Hematopoietic multipotent progenitor cell treated with erythropoietin and hydrocortisone succinate and interleukin-3 and kit ligand, for 17 days (in vitro differentiated cells): ENCODE results near the gene AOC2.
"Not testable (repeated sequence)": the region's sequence is repeated elsewhere in the genome, so short reads cannot be mapped to it uniquely, and the experiment has no call there.

Source experiments
- DNase-seq: peaks from one replicate; pipeline ENCODE4 v3.0.0-alpha.2; 2015; ENCODE audit warnings: low spot score

AOC2 gene

GRCh38 chr17:42832934-42833766 lies 11.2 kb upstream of the AOC2 start, which contains the start of gene PSME3:
PSME3 (plus strand) TSS chr17:42833397; CDS start chr17:42833632, 235 bp downstream.
- peak; percentile 93 for DNase-seq

GRCh38 chr17:42833767-42834422 lies 10.5 kb upstream of the AOC2 start:
- DNase-seq, result no peak

- no peak for DNase-seq
Observed at GRCh38 chr17:42835732-42836131, 8.6 kb upstream of the AOC2 start.

GRCh38 chr17:42841975-42842685 lies 2.2 kb upstream of the AOC2 start:
- DNase-seq, result no peak

- DNase-seq, result peak; percentile 71
Observed at GRCh38 chr17:42843358-42843934, 934 bp upstream of the AOC2 start.

- DNase-seq, result no peak
Observed at GRCh38 chr17:42844761-42845555, 578 bp downstream of the AOC2 start.

GRCh38 chr17:42845556-42845917 lies 1.2 kb downstream of the AOC2 start:
- no peak for DNase-seq

- DNase-seq, result no peak
Observed at GRCh38 chr17:42845918-42846593, 1.7 kb downstream of the AOC2 start.

GRCh38 chr17:42846594-42847280 lies 2.4 kb downstream of the AOC2 start:
- DNase-seq, result no peak

- no peak for DNase-seq
Observed at GRCh38 chr17:42848093-42848492, 3.7 kb downstream of the AOC2 start.

GRCh38 chr17:42849031-42849430 lies 4.7 kb downstream of the AOC2 start:
- no peak for DNase-seq

GRCh38 chr17:42849451-42850181 lies 5.2 kb downstream of the AOC2 start:
- DNase-seq, result no peak

GRCh38 chr17:42850954-42851353 lies 6.6 kb downstream of the AOC2 start, which contains the start of gene AOC3:
AOC3 (plus strand) TSS chr17:42851199; CDS start chr17:42851344, 145 bp downstream.
- no peak for DNase-seq

GRCh38 chr17:42851371-42852240 lies 7.2 kb downstream of the AOC2 start:
- DNase-seq, result not testable (repeated sequence)

GRCh38 chr17:42852351-42852750 lies 8.0 kb downstream of the AOC2 start:
- DNase-seq, result no peak

GRCh38 chr17:42853004-42853403 lies 8.6 kb downstream of the AOC2 start:
- DNase-seq, result no peak

GRCh38 chr17:42853597-42853967 lies 9.2 kb downstream of the AOC2 start:
- no peak for DNase-seq

- no peak for DNase-seq
Observed at GRCh38 chr17:42853968-42854790, 9.8 kb downstream of the AOC2 start.
